Naive thymus-derived CD4-positive, alpha-beta T cell (primary cell): ENCODE data around the gene DHX34. TPM values are rescaled to one million over a fixed set of nuclear protein-coding genes. Genes with fewer than 3 reads are reported as not detected.
"Not testable (repeated sequence)": the region's sequence is repeated elsewhere in the genome, so short reads cannot be mapped to it uniquely, and the experiment has no call there.

Experiments used
- ATAC-seq: fragments of 150-1000 bp; cut with Tn5 transposase; 2 replicates; pipeline ENCODE4 v1.10.0; 2021; ENCODE audit warnings: mild to moderate bottlenecking, moderate library complexity
- CTCF ChIA-PET: fragments of 350-600 bp; sonication (Branson Sonifier 250); formaldehyde crosslinking; loops from one replicate; lab custom pipeline; 2021; ENCODE audit warnings: antibody characterized with exemption; lab: Charles Lee
- POLR2A ChIA-PET: fragments of 350-600 bp; sonication (Branson Sonifier 250); formaldehyde crosslinking; loops from one replicate; lab custom pipeline; 2021; ENCODE audit warnings: antibody characterized with exemption, inconsistent platforms; lab: Charles Lee
- DNase-seq, 9 donors: peaks; one replicate each; pipeline versions ENCODE4 v3.0.0 to v3.0.0-alpha.2; 2020 to 2022; ENCODE audit warnings: mixed read lengths in 1 of 9
- H3K27ac ChIP-seq: one replicate; pipeline ENCODE4 v1.7.0; 2013; ENCODE audit warnings: mild to moderate bottlenecking, low read depth, low read length, moderate library complexity
- H3K27me3 ChIP-seq, 2 donors: one replicate each; pipeline ENCODE4 v1.7.0; 2013; ENCODE audit warnings: low read length in 2 of 2, mild to moderate bottlenecking in 2 of 2, moderate library complexity in 2 of 2; ENCODE audit not compliant: control insufficient read depth in 2 of 2, insufficient read depth in 2 of 2
- H3K36me3 ChIP-seq, 3 experiments: 1 replicate in 2 of 3; 2 replicates in 1 of 3; pipeline ENCODE4 v1.7.0; 2013; ENCODE audit warnings: low read length in 3 of 3, mild to moderate bottlenecking in 3 of 3, moderate library complexity in 1 of 3; ENCODE audit not compliant: insufficient read depth in 3 of 3, control insufficient read depth in 2 of 3
- H3K4me1 ChIP-seq, 2 donors: one replicate each; pipeline ENCODE4 v1.7.0; 2013; ENCODE audit warnings: low read length in 2 of 2, mild to moderate bottlenecking in 2 of 2, moderate library complexity in 1 of 2; ENCODE audit not compliant: control insufficient read depth in 2 of 2, insufficient read depth in 2 of 2
- H3K4me3 ChIP-seq: 2 replicates; pipeline ENCODE4 v1.7.0; 2013; ENCODE audit warnings: mild to moderate bottlenecking, low read length
- H3K9me3 ChIP-seq, 3 experiments: 1 replicate in 2 of 3; 2 replicates in 1 of 3; pipeline ENCODE4 v1.7.0; 2013; ENCODE audit warnings: low read length in 3 of 3; ENCODE audit not compliant: control insufficient read depth in 2 of 3
- H3K27ac Mint-ChIP-seq, 9 donors: one replicate each; pipeline ENCODE4 v1.8.0; 2020 to 2022; ENCODE audit warnings: mixed read lengths in 9 of 9, mild to moderate bottlenecking in 8 of 9, moderate library complexity in 5 of 9, inconsistent platforms in 2 of 9
- H3K27me3 Mint-ChIP-seq, 5 donors: one replicate each; pipeline ENCODE4 v1.8.0; 2021 to 2022; ENCODE audit warnings: mixed read lengths in 5 of 5, mild to moderate bottlenecking in 1 of 5
- H3K36me3 Mint-ChIP-seq, 5 donors: one replicate each; pipeline ENCODE4 v1.8.0; 2020 to 2022; ENCODE audit warnings: mixed read lengths in 5 of 5, mild to moderate bottlenecking in 3 of 5, inconsistent platforms in 1 of 5
- H3K4me1 Mint-ChIP-seq, 7 donors: one replicate each; pipeline ENCODE4 v1.8.0; 2020 to 2022; ENCODE audit warnings: mixed read lengths in 7 of 7, mild to moderate bottlenecking in 3 of 7, inconsistent platforms in 1 of 7
- H3K4me3 Mint-ChIP-seq, 10 donors: one replicate each; pipeline ENCODE4 v1.8.0; 2020 to 2022; ENCODE audit warnings: mild to moderate bottlenecking in 10 of 10, mixed read lengths in 10 of 10, moderate library complexity in 6 of 10, inconsistent platforms in 2 of 10
- H3K9me3 Mint-ChIP-seq, 11 donors: one replicate each; pipeline ENCODE4 v1.8.0; 2020 to 2022; ENCODE audit warnings: mixed read lengths in 11 of 11, mild to moderate bottlenecking in 4 of 11, inconsistent platforms in 1 of 11, moderate library complexity in 1 of 11
- intact Hi-C, 2 donors: fragments of 100-400 bp; cut with micrococcal nuclease; formaldehyde crosslinking; loops; one replicate each; pipeline ENCODE4 v1.15.1; 2023
- polyA plus RNA-seq, 2 donors: library from polyadenylated mRNA; unstranded; fragments of 300-500 nt; fragmentation: Illumina TruSeq; gene quantifications; one replicate each; pipeline ENCODE4 v1.2.3, GENCODE V29; 2021
- total RNA-seq, 6 experiments: library from RNA in 5 of 6; stranded (reverse) in 5 of 6; gene quantifications; 1 replicate in 5 of 6; 2 replicates in 1 of 6; pipeline ENCODE4 v1.2.3 and lab custom pipeline; 2021 to 2026

The DHX34 gene
- total RNA-seq (10 to 100 TPM; 15.6 to 31.6 (median 29.5) TPM), polyA plus RNA-seq (10 to 100 TPM in 1 of 2 donors, 1 to 10 TPM in 1; 3.7 to 14.2 TPM), total RNA-seq (lab: John Stamatoyannopoulos, UW) (42.3 reads per million, percentile 67 among the genes with 10 or more reads in this experiment)

- Histone ChIP-seq H3K36me3 (peaks cover 0 to 14% (median 8%) of the 10 kb centered on the region in 3 experiments), H3K9me3 (no peaks in the 10 kb centered on the region), H3K27ac (peak within 1 kb of the TSS; percentile 83), H3K27me3 (no peaks in the 10 kb centered on the region), H3K4me3 (peak within 1 kb of the TSS; percentile 92), H3K4me1 (peaks cover 0 to 12% of the 10 kb centered on the region in 2 donors)
- Mint-ChIP-seq H3K27me3 (peaks cover 0 to 3% (median 0%) of the 10 kb centered on the region in 5 donors), H3K36me3 (peaks cover 4 to 16% (median 9%) of the 10 kb centered on the region in 5 donors), H3K4me3 (peak within 1 kb of the TSS; percentile 91 to 100 (median 97)), H3K4me1 (peaks cover 19 to 46% (median 44%) of the 10 kb centered on the region in 7 donors), H3K27ac (peak within 1 kb of the TSS; percentile 88 to 97 (median 95)), H3K9me3 (peaks cover 0 to 2% (median 0%) of the 10 kb centered on the region in 11 donors)
- CTCF ChIA-PET = interaction anchor here (0.5 to 2.2 kb wide), 20 partner anchors 9 to 1062 kb away, joined by 3 to 8 read pairs (median 3); partner anchors contain the start of gene EHD2
- intact Hi-C loops = loop anchor here (1.0 to 10.0 kb wide), 12 partner anchors 74 to 1354 kb away; partner anchors contain the start of genes INAFM1 (in 2 of the 2), CCDC61 (in 1 of the 2), NAPA (in 1 of the 2) and NOP53 (in 1 of the 2)
- POLR2A ChIA-PET = interaction anchor here (0.6 to 1.4 kb wide), 8 partner anchors 14 to 1465 kb away, joined by 3 to 5 read pairs (median 4); partner anchors contain the start of genes KPTN and NOP53
- DNase-seq (peak; percentile 97 to 100 (median 99)), ATAC-seq (peak; percentile 100)
Observed at GRCh38 chr19:47348819-47349795, at the start of gene DHX34. Gene DHX34, plus strand, starts transcription at chr19:47349315. Its CDS starts 3,716 bp downstream, at chr19:47353031.

- POLR2A ChIA-PET, DNase-seq, H3K4me3 ChIP-seq, H3K27ac ChIP-seq, H3K4me1 ChIP-seq, ATAC-seq, H3K9me3 Mint-ChIP-seq, H3K27me3 Mint-ChIP-seq, H3K36me3 ChIP-seq, H3K9me3 ChIP-seq, intact Hi-C loops, H3K27ac Mint-ChIP-seq, H3K27me3 ChIP-seq, H3K36me3 Mint-ChIP-seq, H3K4me3 Mint-ChIP-seq: not testable (repeated sequence)
- H3K4me1 Mint-ChIP-seq = peaks cover 9 to 19% (median 16%) of the 10 kb centered on the region in 7 donors
- CTCF ChIA-PET = interaction anchor here (0.6 kb wide), 1 partner anchor 9 kb away, joined by 3 read pairs; no protein-coding TSS in a partner anchor
Observed at GRCh38 chr19:47300867-47301266, 48.2 kb upstream of the DHX34 start.

GRCh38 chr19:47302249-47302648, 46.9 kb upstream of the DHX34 start:
- Mint-ChIP-seq H3K4me3 (no peak overlapping the region), H3K27me3 (peaks cover 0 to 17% (median 13%) of the 10 kb centered on the region in 5 donors), H3K36me3 (peaks cover 0 to 3% (median 0%) of the 10 kb centered on the region in 5 donors), H3K27ac (no peak overlapping the region), H3K4me1 (peaks cover 0 to 11% (median 8%) of the 10 kb centered on the region in 7 donors), H3K9me3 (no peaks in the 10 kb centered on the region)
- Histone ChIP-seq H3K27ac (no peak overlapping the region), H3K27me3 (no peaks in the 10 kb centered on the region), H3K4me1 (no peaks in the 10 kb centered on the region), H3K9me3 (no peaks in the 10 kb centered on the region), H3K36me3 (no peaks in the 10 kb centered on the region), H3K4me3 (no peak overlapping the region)
- DNase-seq = no peak
- POLR2A ChIA-PET = no interaction called here
- intact Hi-C loops = no loop called here
- CTCF ChIA-PET = interaction anchor here (0.7 kb wide), 1 partner anchor 89 kb away, joined by 3 read pairs; no protein-coding TSS in a partner anchor
- peak; percentile 3 for ATAC-seq

- H3K9me3 Mint-ChIP-seq = no peaks in the 10 kb centered on the region
- no peaks in the 10 kb centered on the region for H3K9me3 ChIP-seq
- no peak for DNase-seq
- H3K36me3 ChIP-seq = no peaks in the 10 kb centered on the region
- H3K4me1 ChIP-seq = no peaks in the 10 kb centered on the region
- no peaks in the 10 kb centered on the region for H3K27me3 ChIP-seq
- no peak for ATAC-seq
- no peak overlapping the region for H3K4me3 Mint-ChIP-seq
- ChIA-PET CTCF (interaction anchor here (0.9 to 1.3 kb wide), 3 partner anchors 87 to 482 kb away, joined by 4 to 6 read pairs (median 5); no protein-coding TSS in a partner anchor), POLR2A (no interaction called here)
- no peak overlapping the region for H3K27ac Mint-ChIP-seq
- H3K4me1 Mint-ChIP-seq = peaks cover 0 to 11% (median 8%) of the 10 kb centered on the region in 7 donors
- no peak overlapping the region for H3K4me3 ChIP-seq
- intact Hi-C loops = no loop called here
- H3K36me3 Mint-ChIP-seq = peaks cover 0 to 3% (median 0%) of the 10 kb centered on the region in 5 donors
- peaks cover 0 to 17% (median 13%) of the 10 kb centered on the region in 5 donors for H3K27me3 Mint-ChIP-seq
- H3K27ac ChIP-seq = no peak overlapping the region
Observed at GRCh38 chr19:47303966-47304365, 45.1 kb upstream of the DHX34 start.

- Mint-ChIP-seq H3K9me3 (no peaks in the 10 kb centered on the region), H3K4me1 (peaks cover 0 to 10% (median 8%) of the 10 kb centered on the region in 7 donors), H3K27ac (peak overlapping the region in 1 of 9 donors; percentile 5), H3K36me3 (peaks cover 0 to 3% (median 0%) of the 10 kb centered on the region in 5 donors), H3K4me3 (peak overlapping the region in 3 of 10 donors; percentile 16 to 35 (median 16)), H3K27me3 (peaks cover 0 to 24% (median 17%) of the 10 kb centered on the region in 5 donors)
- H3K27me3 ChIP-seq = no peaks in the 10 kb centered on the region
- intact Hi-C loops = no loop called here
- ChIA-PET POLR2A (no interaction called here), CTCF (interaction anchor here (0.7 to 1.3 kb wide), 3 partner anchors 10 to 86 kb away, joined by 3 to 5 read pairs (median 3); no protein-coding TSS in a partner anchor)
- no peak overlapping the region for H3K4me3 ChIP-seq
- H3K4me1 ChIP-seq = no peaks in the 10 kb centered on the region
- ATAC-seq (peak; percentile 67), DNase-seq (peak; percentile 10 to 64 (median 38))
- no peaks in the 10 kb centered on the region for H3K9me3 ChIP-seq
- no peaks in the 10 kb centered on the region for H3K36me3 ChIP-seq
- no peak overlapping the region for H3K27ac ChIP-seq
Observed at GRCh38 chr19:47305309-47305751, 43.8 kb upstream of the DHX34 start.

- no peak overlapping the region for H3K4me3 Mint-ChIP-seq
- H3K27me3 Mint-ChIP-seq = peaks cover 0 to 30% (median 17%) of the 10 kb centered on the region in 5 donors
- Histone ChIP-seq H3K9me3 (no peaks in the 10 kb centered on the region), H3K36me3 (no peaks in the 10 kb centered on the region), H3K4me3 (no peak overlapping the region), H3K27ac (no peak overlapping the region), H3K4me1 (no peaks in the 10 kb centered on the region), H3K27me3 (no peaks in the 10 kb centered on the region)
- POLR2A ChIA-PET = interaction anchor here (0.6 kb wide), 1 partner anchor 390 kb away, joined by 5 read pairs; no protein-coding TSS in a partner anchor
- CTCF ChIA-PET = interaction anchor here (0.7 kb wide), 1 partner anchor 15 kb away, joined by 3 read pairs; no protein-coding TSS in a partner anchor
- peaks cover 0 to 3% (median 0%) of the 10 kb centered on the region in 5 donors for H3K36me3 Mint-ChIP-seq
- H3K27ac Mint-ChIP-seq = no peak overlapping the region
- no peaks in the 10 kb centered on the region for H3K9me3 Mint-ChIP-seq
- DNase-seq = no peak
- H3K4me1 Mint-ChIP-seq = peaks cover 0 to 10% (median 5%) of the 10 kb centered on the region in 7 donors
- ATAC-seq = no peak
- intact Hi-C loops = no loop called here
Observed at GRCh38 chr19:47306303-47306702, 42.8 kb upstream of the DHX34 start.
